Transverse colon (tissue), 4 donors: Measurements from ENCODE around the gene RACK1. TPM values are rescaled to one million over a fixed set of nuclear protein-coding genes. Genes with fewer than 3 reads are reported as not detected.

Source experiments
- DNase-seq: peaks from one replicate; pipeline ENCODE4 v3.0.0-alpha.2; 2019
- H3K27ac ChIP-seq, 4 donors: fragments of 200-600 bp; sonication (generic); 2 replicates each; pipeline ENCODE4 v1.5.1; 2016 to 2018; ENCODE audit warnings: inconsistent platforms in 4 of 4
- H3K27me3 ChIP-seq: fragments of 200-600 bp; sonication (generic); 2 replicates; pipeline ENCODE4 v1.5.1; 2017; ENCODE audit warnings: inconsistent platforms
- H3K36me3 ChIP-seq, 4 donors: fragments of 200-600 bp; sonication (generic); 2 replicates each; pipeline ENCODE4 v1.5.1; 2017 to 2019; ENCODE audit warnings: inconsistent platforms in 4 of 4
- H3K4me1 ChIP-seq, 4 donors: fragments of 200-600 bp; sonication (generic); 2 replicates each; pipeline ENCODE4 v1.5.1; 2017 to 2020; ENCODE audit warnings: inconsistent platforms in 4 of 4
- H3K4me3 ChIP-seq, 4 donors: fragments of 200-600 bp; sonication (generic); 1 replicate in 1 of 4; 2 replicates in 3 of 4; pipeline versions ENCODE4 v1.5.1 to v1.6.1; 2017 to 2019; ENCODE audit warnings: inconsistent platforms in 4 of 4
- H3K9me3 ChIP-seq, 2 donors: fragments of 200-600 bp; sonication (generic); 2 replicates each; pipeline ENCODE4 v1.5.1; 2017 to 2019; ENCODE audit warnings: inconsistent platforms in 2 of 2
- CTCF ChIP-seq, 5 experiments: fragments of 200-600 bp in 3 of 5; fragments of 450-650 bp in 2 of 5; sonication (generic) in 3 of 5; IDR thresholded peaks; 1 replicate in 2 of 5; 2 replicates in 3 of 5; pipeline ENCODE4 v1.5.1; 2016 to 2017; ENCODE audit warnings: antibody characterized with exemption in 5 of 5, inconsistent platforms in 3 of 5, mild to moderate bottlenecking in 2 of 5, moderate library complexity in 1 of 5
- EP300 ChIP-seq: sonication (generic); formaldehyde crosslinking; IDR thresholded peaks from one replicate; pipeline ENCODE4 v1.6.1; 2017; ENCODE audit warnings: antibody characterized with exemption, low read depth
- POLR2A ChIP-seq: fragments of 450-650 bp; IDR thresholded peaks from one replicate; pipeline ENCODE4 v1.6.1; 2016; ENCODE audit warnings: antibody characterized with exemption, mild to moderate bottlenecking, moderate library complexity
- POLR2AphosphoS5 ChIP-seq, 3 donors: sonication (generic); formaldehyde crosslinking; IDR thresholded peaks; one replicate each; pipeline ENCODE4 v1.6.1; 2016; ENCODE audit warnings: antibody characterized with exemption in 3 of 3
- WGBS, 2 donors: methylation state at CpG; one replicate each; pipeline ENCODE4 v1.1.5; 2018; ENCODE audit warnings: low coverage in 1 of 2; 5-methylcytosine and 5-hydroxymethylcytosine counted together
- in situ Hi-C, 4 donors: fragments of 200-750 bp; cut with MboI; loops; one replicate each; pipeline versions ENCODE4 v1.15.0 to v1.15.1; 2017; ENCODE audit warnings: low sequenced_read_pairs in 3 of 4, low pct_ligation_motif_present in 1 of 4, low pct_unique_long_range_greater_than_20kb in 1 of 4
- intact Hi-C: fragments of 100-400 bp; cut with DNase I; formaldehyde crosslinking; loops from one replicate; pipeline ENCODE4 v1.15.1; 2023; ENCODE audit warnings: low total_unique reads
- total RNA-seq, 4 donors: library from RNA; depleted of rRNA; stranded (reverse); fragments of >200 nt; gene quantifications; one replicate each; pipeline ENCODE4 v1.1.0, GENCODE V29; 2016

The RACK1 gene
- total RNA-seq, 4 donors from 2014 or later = 1,633 to 1,930 (median 1,753) TPM

- 89 to 100% methylated on average over 1 to 5 of the region's 5 CpGs for WGBS, 2 donors
- no peak overlapping the region for H3K4me3 ChIP-seq
- no peak for DNase-seq
- H3K36me3 ChIP-seq = no peaks in the 10 kb centered on the region
- intact Hi-C loops = no loop called here
- in situ Hi-C loops = loop anchor here in 1 of 4 donors (5.0 kb wide), 1 partner anchor 76 kb away; no protein-coding TSS in a partner anchor
- no peaks in the 10 kb centered on the region for H3K9me3 ChIP-seq
- no peaks in the 10 kb centered on the region for H3K27me3 ChIP-seq
- H3K27ac ChIP-seq = no peak overlapping the region
- H3K4me1 ChIP-seq = peaks cover 12 to 22% (median 19%) of the 10 kb centered on the region in 4 donors
- TF ChIP-seq POLR2A = no peak
- no peak for TF ChIP-seq POLR2AphosphoS5 (IDR thresholded peaks at IDR 0.05)
- TF ChIP-seq CTCF (IDR thresholded peaks at IDR 0.05) = no peak
- no peak for TF ChIP-seq EP300
These were observed 19.9 kb upstream of the RACK1 start for GRCh38 chr5:181263633-181264032.

GRCh38 chr5:181261320-181262049 is 17.8 kb upstream of the RACK1 start:
- peak overlapping the region; percentile 92 to 100 (median 98) for H3K27ac ChIP-seq
- H3K4me3 ChIP-seq = peak overlapping the region; percentile 71 to 85 (median 80)
- peak; percentile 46 to 80 (median 74) for TF ChIP-seq POLR2AphosphoS5 (IDR thresholded peaks at IDR 0.05)
- TF ChIP-seq POLR2A = peak; percentile 86
- no peak for TF ChIP-seq CTCF (IDR thresholded peaks at IDR 0.05)
- in situ Hi-C loops = loop anchor here in 1 of 4 donors (5.0 kb wide), 1 partner anchor 74 kb away; no protein-coding TSS in a partner anchor
- no peaks in the 10 kb centered on the region for H3K27me3 ChIP-seq
- H3K4me1 ChIP-seq = peaks cover 13 to 42% (median 33%) of the 10 kb centered on the region in 4 donors
- peak; percentile 81 for DNase-seq
- intact Hi-C loops = no loop called here
- H3K36me3 ChIP-seq = no peaks in the 10 kb centered on the region
- no peaks in the 10 kb centered on the region for H3K9me3 ChIP-seq
- 1% methylated on average over 56 of the region's 59 CpGs; no CpG with 5 or more reads in 1 of the 2 donors for WGBS, 2 donors

- 1% methylated on average over 40 of the region's 43 CpGs; no CpG with 5 or more reads in 1 of the 2 donors for WGBS, 2 donors
- DNase-seq = peak; percentile 93
- in situ Hi-C loops (loop anchor here in 1 of 4 donors (5.0 kb wide), 1 partner anchor 74 kb away; no protein-coding TSS in a partner anchor), intact Hi-C loops (no loop called here)
- Histone ChIP-seq H3K27me3 (no peaks in the 10 kb centered on the region), H3K4me3 (peak within 1 kb of the TSS; percentile 71 to 85 (median 80)), H3K27ac (peak within 1 kb of the TSS; percentile 92 to 100 (median 98)), H3K4me1 (peaks cover 13 to 49% (median 33%) of the 10 kb centered on the region in 4 donors), H3K9me3 (no peaks in the 10 kb centered on the region), H3K36me3 (no peaks in the 10 kb centered on the region)
- TF ChIP-seq POLR2A = peak; percentile 96
- TF ChIP-seq POLR2AphosphoS5 (IDR thresholded peaks at IDR 0.05) = peak; percentile 97 to 98 (median 98)
- peak in 3 of 5 experiments; percentile 14 to 45 (median 15) for TF ChIP-seq CTCF (IDR thresholded peaks at IDR 0.05)
- no peak for TF ChIP-seq EP300
These were observed 17.1 kb upstream of the RACK1 start, which contains the start of gene TRIM52 for GRCh38 chr5:181260720-181261319. Gene TRIM52 (minus strand): TSS chr5:181261143. CDS start chr5:181260813, 330 bp downstream.
